HTR-8/SVneo (cell line): ENCODE data around the gene UGP2.

Experiments
- DNase-seq: peaks from one replicate; pipeline ENCODE4 v3.0.0; 2011; ENCODE audit warnings: low spot score, mixed read lengths; ENCODE audit not compliant: insufficient read length
- FAIRE-seq: peaks from 2 replicates; lab custom pipeline; 2011; peaks lifted over from hg19 to GRCh38; lab: Jason Lieb, UNC

Gene UGP2

DNA sequence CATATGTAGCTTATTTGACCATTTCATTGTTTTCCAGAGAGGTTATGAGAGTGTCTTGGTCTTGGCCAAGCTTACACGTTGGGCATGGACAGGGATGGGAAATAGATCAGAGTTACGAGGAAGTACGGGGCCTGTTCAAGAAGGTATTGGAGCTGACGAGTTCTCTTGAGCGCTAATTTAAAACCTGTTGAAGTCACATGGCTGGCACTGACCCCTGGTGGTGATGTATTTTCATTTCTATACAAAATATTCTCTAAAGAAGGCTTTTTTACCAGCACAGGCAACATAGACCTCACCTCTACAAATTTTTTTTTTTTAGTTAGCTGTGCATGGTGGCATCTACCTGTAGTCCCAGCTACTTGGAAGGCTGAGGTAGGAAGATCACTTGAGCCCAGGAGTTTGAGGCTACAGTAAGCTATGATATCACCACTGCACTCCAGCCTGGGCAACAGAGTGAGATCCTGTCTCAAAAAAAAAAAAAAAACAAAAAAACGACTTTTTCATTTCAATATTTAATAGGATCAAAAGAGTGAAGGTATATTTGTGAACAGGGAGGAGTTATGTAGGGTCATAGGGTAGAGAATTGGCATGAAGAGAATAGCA lies 19.6 kb downstream of the UGP2 start:
- FAIRE-seq, result no peak

GRCh38 chr2:63862806-63863205 lies 21.1 kb downstream of the UGP2 start:
- no peak for DNase-seq
- FAIRE-seq, result no peak

More for the DNA sequence above, 19.6 kb downstream of the UGP2 start:
- no peak for DNase-seq

- no peak for DNase-seq
- no peak for FAIRE-seq
Measured at GRCh38 chr2:63863707-63864106, 22.0 kb downstream of the UGP2 start.

DNA sequence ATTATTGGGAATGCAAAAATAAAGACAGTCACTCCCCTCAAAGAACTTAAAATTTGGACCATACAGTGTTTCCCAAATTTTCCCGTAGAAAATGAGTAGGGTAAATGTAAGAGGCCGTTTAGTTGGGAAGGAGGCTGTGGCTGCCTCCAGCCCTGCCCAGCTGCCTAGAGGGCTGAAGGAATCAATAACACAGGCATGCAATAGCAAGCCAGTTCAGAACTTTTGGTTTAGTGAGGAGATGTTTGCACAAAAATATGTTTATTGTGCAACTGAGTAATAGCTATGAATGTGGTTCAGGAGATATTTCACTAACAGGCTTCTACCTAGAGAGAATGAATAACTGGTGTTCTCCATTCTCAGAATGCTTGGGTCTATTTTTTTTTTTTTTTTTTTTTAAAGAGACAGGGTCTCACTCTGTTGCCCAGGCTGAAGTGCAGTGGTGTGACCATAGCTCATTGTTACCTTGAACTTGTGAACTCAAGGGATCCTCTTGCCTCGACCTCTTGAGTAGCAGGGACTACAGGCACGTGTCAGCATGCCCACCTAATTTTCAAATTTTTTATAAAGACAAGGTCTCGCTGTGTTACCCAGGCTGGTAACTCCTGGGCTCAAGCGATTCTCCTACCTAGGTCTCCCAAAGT lies 23.6 kb downstream of the UGP2 start:
- no peak for DNase-seq
- FAIRE-seq, result no peak

GRCh38 chr2:63866009-63866709 lies 24.5 kb downstream of the UGP2 start:
- no peak for FAIRE-seq
- DNase-seq, result no peak

GRCh38 chr2:63870679-63871078 lies 29.0 kb downstream of the UGP2 start:
- FAIRE-seq, result no peak
- DNase-seq, result no peak

- DNase-seq (no peak), FAIRE-seq (no peak)
Measured at GRCh38 chr2:63871864-63872263, 30.2 kb downstream of the UGP2 start.

DNA sequence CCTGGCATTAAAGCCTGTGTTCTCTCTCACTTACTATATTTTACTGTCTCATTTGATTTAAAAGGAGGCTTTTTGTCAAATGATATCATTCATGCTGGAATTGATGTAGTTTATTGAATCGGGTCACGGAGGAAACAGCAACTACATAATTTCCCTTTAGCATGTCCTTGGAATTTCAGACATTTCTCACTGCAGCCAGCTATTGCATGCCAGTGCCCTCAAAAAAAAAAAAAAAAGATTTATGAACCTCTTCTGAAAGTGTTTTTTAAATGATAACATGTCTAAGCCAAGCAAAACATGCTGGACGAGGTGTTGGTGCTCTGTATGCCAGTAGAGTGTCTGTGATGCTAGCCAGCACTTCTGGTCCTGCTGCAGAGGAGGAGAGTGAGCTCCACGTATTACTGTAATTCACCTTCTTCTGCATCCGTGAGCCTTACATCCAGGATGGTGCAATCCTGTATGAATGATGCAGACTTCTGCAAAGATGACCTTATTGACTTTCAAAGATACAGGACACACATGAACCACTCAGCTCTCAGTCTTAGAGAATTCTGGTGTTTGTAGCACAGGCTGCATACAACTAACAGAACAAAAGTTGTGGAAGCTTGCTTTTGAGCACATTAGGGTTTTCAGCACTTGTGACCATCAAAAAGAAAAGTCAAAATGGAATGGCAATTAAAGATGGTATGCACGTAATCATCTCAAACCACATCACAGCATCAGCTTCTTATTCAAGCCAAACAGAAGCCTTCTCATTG lies 31.1 kb downstream of the UGP2 start:
- DNase-seq (no peak), FAIRE-seq (no peak)

DNA sequence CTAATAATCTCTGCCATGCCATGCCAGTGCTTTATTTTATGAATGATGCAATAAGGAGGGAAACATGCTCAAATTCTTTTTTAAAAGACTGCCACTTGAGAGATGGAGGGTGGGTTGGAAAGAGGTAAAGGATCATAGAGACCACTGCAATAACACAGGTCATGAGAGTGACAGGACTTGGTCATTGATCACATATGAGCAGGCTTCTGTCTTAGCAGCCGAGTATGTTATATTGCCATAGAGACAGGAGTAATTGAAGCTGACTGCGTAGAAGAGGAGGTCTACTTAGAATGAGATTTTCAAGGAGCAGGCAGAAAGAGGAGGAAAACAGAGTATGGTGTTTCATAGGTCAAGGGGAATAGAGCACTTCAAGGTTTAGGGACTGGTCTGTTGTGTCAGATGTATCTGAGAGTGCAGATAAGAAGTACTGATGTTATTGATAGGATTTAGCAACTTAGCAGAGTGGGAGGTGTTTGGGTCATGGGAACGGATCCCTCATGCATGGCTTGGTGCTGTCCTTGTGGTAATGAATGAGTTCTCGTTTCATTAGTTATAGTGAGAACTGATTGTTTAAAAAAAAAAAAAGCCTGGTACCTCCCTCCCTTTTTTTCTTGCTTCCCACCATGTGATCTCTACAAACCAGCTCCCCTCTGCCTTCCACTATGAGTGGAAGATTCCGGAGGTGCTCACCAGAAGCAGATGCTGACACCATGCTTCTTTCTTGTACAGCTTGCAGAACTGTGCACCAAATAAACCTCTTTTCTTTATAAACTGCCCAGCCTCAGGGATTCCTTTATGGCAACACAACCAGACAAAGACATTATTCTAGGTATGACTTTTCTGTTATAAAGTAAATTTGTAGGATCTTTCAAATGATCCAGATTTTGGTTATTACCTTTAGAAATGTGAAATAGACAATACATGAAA lies 32.8 kb downstream of the UGP2 start:
- DNase-seq (no peak), FAIRE-seq (no peak)

DNA sequence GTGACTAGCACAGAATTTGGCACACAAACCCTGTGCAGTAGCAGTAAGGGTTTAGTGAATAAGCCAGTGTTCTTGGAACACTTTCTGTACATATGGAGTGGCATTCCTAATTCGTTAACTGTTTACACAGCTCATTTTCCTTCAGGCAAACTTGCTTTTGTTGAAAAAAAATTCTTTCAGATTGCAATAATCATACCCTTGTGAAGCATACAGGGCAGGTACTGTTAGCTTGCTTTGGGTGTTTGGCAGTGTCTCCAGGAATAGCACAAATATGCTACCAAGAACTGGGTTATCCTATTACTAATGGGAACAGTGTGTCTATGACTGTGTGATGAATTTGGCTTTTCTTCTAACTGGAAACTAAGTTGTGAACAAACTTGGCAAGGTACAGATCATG lies 33.4 kb downstream of the UGP2 start:
- no peak for DNase-seq
- FAIRE-seq, result peak; percentile 55

DNA sequence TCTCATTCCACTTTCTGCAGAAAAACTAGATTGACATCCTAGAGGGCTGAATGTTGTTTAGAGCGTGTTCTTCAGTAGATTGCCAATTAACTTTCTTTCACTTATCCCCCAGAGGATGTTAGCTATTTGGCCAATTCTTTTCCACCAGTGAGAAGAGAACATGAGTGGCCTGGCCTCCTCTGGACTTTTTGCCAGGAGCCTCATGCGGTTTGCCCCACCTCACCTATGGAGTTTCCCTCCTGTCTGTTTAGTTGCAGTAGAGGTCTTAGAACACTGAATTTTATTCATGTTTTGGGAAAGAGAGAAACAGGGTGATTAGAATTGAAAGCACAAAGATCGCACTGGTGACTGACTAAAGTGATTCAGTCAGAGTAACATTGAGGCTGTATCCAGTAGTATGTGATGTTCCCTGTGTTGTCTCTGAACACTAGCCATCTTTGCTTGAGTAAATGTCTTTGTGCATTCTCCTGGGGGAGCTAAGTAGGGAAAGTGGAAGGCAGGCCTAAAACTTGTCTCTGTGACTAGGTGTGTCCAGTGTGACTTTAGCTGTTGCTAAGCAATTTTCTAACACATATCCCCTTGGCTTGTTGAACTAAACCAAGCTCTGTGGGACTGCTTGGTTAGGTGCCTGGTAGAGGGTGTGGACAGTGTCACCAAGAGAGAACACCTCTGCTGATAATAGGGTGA lies 34.0 kb downstream of the UGP2 start:
- no peak for FAIRE-seq
- DNase-seq, result no peak

DNA sequence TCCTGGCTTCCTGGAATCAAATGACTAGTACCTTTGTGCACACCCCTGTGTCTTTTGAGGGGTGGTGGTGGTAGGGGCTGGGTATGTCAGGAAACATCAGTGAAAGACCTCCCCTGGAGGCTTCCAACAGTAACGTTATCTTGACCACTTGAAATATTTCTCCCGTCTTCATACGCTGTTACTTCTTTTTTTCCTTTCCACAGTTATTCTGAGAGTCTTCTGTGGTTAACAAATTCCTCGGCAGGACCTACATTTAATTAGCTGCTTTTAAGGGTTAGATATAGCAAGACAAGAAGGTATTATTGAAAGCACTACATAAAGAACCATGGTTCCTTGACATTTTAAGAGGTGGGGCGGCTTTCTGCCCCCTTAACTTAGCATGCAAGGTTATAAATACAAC lies 34.6 kb downstream of the UGP2 start:
- FAIRE-seq (no peak), DNase-seq (no peak)

DNA sequence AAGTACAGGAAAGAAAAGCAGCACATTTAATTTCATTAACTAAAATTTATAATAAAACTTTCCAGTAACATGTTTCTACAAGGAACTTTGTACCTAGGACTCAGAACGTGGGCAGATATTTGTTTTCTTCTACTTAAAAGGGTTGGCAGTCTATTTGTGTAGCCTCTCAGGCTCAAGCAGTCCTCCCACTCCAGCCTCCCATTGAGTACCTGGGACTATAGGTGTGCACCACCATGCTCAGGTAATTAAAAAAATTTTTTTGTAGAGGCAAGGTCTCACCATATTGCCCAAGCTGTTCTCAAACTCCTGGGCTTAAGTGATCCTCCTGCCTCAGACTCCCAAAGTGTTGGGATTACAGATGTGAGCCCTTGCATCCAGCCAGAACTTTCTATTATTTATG lies 36.8 kb downstream of the UGP2 start:
- no peak for FAIRE-seq
- no peak for DNase-seq

DNA sequence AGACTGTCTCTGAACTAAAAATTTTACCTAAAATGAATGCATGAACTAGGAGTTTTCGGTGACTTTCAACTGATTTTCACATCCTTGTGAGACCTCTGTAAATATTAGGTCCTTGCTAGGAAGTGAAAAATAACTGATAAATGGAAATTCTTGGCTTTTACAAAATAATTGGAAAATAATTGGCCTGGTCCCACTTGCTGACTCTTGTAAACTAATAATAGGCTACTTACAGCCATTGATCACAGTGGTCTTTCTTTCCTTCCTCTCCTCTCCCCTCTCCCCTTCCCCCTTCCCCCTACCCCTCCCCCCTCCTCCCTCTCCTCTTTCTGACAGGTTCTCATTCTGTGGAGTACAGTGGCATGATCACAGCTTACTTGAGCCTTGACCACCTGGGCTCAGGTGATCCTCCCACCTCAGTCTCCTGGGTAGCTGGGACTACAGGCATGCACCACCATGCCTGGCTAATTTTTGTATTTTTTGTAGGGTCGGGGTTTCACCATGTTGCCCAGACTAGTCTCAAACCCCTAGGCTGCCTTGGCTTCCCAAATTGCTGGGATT lies 38.3 kb downstream of the UGP2 start:
- FAIRE-seq, result no peak

GRCh38 chr2:63880625-63881024 lies 38.9 kb downstream of the UGP2 start:
- FAIRE-seq, result no peak
- DNase-seq, result no peak

More for the DNA sequence above, 38.3 kb downstream of the UGP2 start:
- DNase-seq, result no peak

DNA sequence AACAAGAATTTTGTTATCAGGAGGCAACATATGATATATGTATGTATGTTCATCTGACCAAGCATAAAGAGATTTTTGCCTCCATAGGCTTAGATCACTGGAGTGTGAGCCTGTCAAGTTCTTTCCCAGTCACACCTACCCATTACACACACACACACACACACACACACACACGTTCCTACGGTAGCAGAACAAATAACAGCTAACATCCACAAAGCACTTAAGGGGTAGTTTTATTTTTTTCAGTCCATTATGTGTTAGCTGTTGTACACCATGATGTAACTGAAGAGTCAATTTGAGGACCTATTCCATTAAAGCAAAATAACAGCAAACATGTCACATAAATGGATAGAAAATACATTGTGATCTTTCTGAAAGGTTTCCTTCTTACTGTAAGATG lies 39.5 kb downstream of the UGP2 start:
- FAIRE-seq (no peak), DNase-seq (no peak)

GRCh38 chr2:63882395-63883105 lies 40.9 kb downstream of the UGP2 start:
- FAIRE-seq (no peak), DNase-seq (no peak)

- FAIRE-seq, result no peak
- DNase-seq, result no peak
Measured at GRCh38 chr2:63886445-63886844, 44.7 kb downstream of the UGP2 start.
